PC-3 (cell line): Measurements from ENCODE around the gene SPINK4.

Source experiments
- EZH2 ChIP-seq: fragments of 300-600 bp; sonication (generic); IDR thresholded peaks from one replicate; pipeline ENCODE4 v1.6.1; 2017; ENCODE audit warnings: antibody characterized with exemption, mild to moderate bottlenecking, low read length; ENCODE audit not compliant: unreplicated experiment
- TF ChIP-seq, protein P1 (sequence below): fragments of 300-600 bp; sonication (generic); conservative IDR thresholded peaks from 2 replicates; pipeline ENCODE4 v1.5.1; 2017; ENCODE audit warnings: antibody characterized with exemption, low read depth, mild to moderate bottlenecking, low read length

DNA sequence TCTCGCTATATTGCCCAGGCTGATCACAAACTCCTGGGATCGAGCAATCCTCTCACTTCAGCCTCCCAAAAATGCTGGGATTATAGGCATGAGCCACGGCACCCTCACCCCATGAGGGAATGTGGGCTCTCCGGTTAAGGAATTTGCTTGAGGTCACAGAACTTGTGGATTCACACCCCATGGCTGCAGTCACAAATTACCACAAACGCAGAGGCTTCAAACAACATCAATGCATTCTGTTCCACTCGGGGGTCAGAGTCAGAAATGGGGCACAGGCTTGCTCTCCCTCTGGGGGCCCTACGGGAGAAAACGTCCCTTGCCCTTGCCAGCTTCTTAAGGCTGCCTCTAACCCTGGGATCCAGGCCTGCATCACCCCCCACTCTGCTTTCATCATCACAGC lies 12.2 kb upstream of the SPINK4 start:
- TF ChIP-seq EZH2: no peak
- TF ChIP-seq, protein P1, sequence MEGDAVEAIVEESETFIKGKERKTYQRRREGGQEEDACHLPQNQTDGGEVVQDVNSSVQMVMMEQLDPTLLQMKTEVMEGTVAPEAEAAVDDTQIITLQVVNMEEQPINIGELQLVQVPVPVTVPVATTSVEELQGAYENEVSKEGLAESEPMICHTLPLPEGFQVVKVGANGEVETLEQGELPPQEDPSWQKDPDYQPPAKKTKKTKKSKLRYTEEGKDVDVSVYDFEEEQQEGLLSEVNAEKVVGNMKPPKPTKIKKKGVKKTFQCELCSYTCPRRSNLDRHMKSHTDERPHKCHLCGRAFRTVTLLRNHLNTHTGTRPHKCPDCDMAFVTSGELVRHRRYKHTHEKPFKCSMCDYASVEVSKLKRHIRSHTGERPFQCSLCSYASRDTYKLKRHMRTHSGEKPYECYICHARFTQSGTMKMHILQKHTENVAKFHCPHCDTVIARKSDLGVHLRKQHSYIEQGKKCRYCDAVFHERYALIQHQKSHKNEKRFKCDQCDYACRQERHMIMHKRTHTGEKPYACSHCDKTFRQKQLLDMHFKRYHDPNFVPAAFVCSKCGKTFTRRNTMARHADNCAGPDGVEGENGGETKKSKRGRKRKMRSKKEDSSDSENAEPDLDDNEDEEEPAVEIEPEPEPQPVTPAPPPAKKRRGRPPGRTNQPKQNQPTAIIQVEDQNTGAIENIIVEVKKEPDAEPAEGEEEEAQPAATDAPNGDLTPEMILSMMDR: no peak
